ENCODE measurements around the gene MALT1. TPM values are rescaled to one million over a fixed set of nuclear protein-coding genes. Genes with fewer than 3 reads are reported as not detected.

Gene MALT1
- total and polyA plus RNA-seq, 2 donors (not counting 1 experiment from before 2014, with no cell fraction given) = 18.0 to 25.5 TPM

DNA sequence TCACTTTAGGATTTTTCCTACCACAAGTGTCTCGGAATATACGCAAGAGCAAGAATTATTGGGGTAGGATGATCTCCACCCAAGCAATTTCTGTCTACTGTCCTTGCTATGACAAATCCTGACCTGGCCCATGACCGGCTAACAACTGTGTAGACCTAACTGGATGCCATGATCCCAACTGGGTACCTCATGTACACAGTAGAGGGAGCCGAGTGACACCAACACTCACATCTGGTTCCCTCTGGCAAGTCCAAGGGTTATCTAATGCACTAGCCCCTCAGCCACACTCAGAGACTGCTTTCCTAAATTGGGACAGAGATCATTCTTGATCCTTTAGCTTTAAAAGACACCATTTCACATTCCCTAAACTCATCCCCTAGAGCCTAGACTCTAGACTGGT, 132.7 kb downstream of the MALT1 start:
- DNase-seq (ENCODE audit: low read depth in 2 of 2) = no peak
- Histone ChIP-seq H3K4me1 (ENCODE audit: control insufficient read depth, extremely low read depth, insufficient read depth, low read length) (no peaks in the 10 kb centered on the region), H3K27ac (ENCODE audit: insufficient read depth, low read length) (no peak overlapping the region), H2AFZ (ENCODE audit: low read length) (no peak overlapping the region), H3K79me2 (ENCODE audit: control insufficient read depth, insufficient read depth, low read length) (no peaks in the 10 kb centered on the region), H3K27me3 (ENCODE audit: control insufficient read depth, insufficient read depth, low read length) (no peaks in the 10 kb centered on the region), H3K9me3 (ENCODE audit: control insufficient read depth, insufficient read depth, low read depth, low read length) (no peaks in the 10 kb centered on the region), H3K4me3 (replicated peaks in 1 of 4; ENCODE audit: control extremely low read depth in 1 of 4, insufficient read depth in 1 of 4, low read depth in 3 of 4, low read length in 4 of 4) (no peak overlapping the region), H3K9ac (ENCODE audit: insufficient read depth, low read length) (no peak overlapping the region), H4K20me1 (ENCODE audit: control insufficient read depth, extremely low read depth, insufficient read depth, low read length) (no peaks in the 10 kb centered on the region), H3K4me2 (ENCODE audit: extremely low read depth, insufficient read depth, low read length) (no peak overlapping the region), H3K36me3 (ENCODE audit: control insufficient read depth, insufficient read depth, low read length) (no peaks in the 10 kb centered on the region)
- TF ChIP-seq, protein P1, sequence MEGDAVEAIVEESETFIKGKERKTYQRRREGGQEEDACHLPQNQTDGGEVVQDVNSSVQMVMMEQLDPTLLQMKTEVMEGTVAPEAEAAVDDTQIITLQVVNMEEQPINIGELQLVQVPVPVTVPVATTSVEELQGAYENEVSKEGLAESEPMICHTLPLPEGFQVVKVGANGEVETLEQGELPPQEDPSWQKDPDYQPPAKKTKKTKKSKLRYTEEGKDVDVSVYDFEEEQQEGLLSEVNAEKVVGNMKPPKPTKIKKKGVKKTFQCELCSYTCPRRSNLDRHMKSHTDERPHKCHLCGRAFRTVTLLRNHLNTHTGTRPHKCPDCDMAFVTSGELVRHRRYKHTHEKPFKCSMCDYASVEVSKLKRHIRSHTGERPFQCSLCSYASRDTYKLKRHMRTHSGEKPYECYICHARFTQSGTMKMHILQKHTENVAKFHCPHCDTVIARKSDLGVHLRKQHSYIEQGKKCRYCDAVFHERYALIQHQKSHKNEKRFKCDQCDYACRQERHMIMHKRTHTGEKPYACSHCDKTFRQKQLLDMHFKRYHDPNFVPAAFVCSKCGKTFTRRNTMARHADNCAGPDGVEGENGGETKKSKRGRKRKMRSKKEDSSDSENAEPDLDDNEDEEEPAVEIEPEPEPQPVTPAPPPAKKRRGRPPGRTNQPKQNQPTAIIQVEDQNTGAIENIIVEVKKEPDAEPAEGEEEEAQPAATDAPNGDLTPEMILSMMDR (conservative IDR thresholded peaks at IDR 0.05 in 1 of 2, IDR thresholded peaks at IDR 0.05 in 1 of 2; ENCODE audit: low read depth in 1 of 2, low read length in 2 of 2) = no peak

Other genes with a start within 250 kb of the MALT1 start
- 6.9 and 12.1 TPM in 2 replicates for gene ALPK2, start 42.4 kb upstream of the MALT1 start, total RNA-seq
- gene ALPK2, start 42.4 kb upstream of the MALT1 start, polyA plus RNA-seq = 2.4 and 44.1 TPM in 2 replicates
- gene ZNF532, start 193.4 kb downstream of the MALT1 start, total RNA-seq = 44.4 and 64.6 TPM in 2 replicates
- 54.2 and 57.3 TPM in 2 replicates for gene ZNF532, start 193.4 kb downstream of the MALT1 start, polyA plus RNA-seq